ENCODE data around the gene CFAP45. TPM values are rescaled to one million over a fixed set of nuclear protein-coding genes. Genes with fewer than 3 reads are reported as not detected.

Gene CFAP45
- total RNA-seq, 1 donor from 2014 or later, result 1.8 TPM

GRCh38 chr1:159855709-159856108, 44.3 kb downstream of the CFAP45 start:
- TF ChIP-seq CTCF (IDR thresholded peaks at IDR 0.05), result no peak
- Mint-ChIP-seq H3K27ac (no peak overlapping the region), H3K4me1 (peaks cover 12% of the 10 kb centered on the region), H3K36me3 (ENCODE audit: low read depth) (no peaks in the 10 kb centered on the region), H3K4me3 (no peak overlapping the region), H3K27me3 (peaks cover 5% of the 10 kb centered on the region), H3K9me3 (no peaks in the 10 kb centered on the region)
- intact Hi-C loops (cut with micrococcal nuclease), result no loop called here
- ChIA-PET CTCF (no interaction called here), POLR2A (no interaction called here)
- DNase-seq, result no peak
- no peak for ATAC-seq (ENCODE audit: low read depth)

DNA sequence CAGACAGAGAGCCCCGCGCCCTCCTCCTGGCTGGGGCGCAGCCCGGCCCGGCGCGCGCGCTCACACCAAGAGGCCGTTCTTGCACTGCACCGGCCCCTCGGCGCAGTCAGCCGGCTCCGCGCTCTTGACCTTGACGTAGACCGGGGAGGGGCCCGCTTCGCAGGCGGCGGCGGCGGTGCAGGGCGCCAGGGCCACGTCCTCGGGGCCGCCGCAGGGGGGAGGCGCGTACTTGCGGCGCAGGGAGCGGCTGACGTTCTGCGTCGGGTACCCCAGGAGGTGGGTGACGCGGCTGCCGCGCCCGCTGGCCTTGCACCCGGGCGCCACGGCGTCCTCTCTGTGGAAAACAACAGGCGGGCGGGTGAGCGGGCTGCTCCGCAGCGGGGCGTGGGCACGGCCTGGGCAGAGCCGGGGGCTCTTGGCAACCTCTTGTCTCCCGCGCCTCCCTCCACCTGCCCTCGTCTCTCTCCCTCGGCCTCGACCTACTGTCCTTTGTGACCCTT, 45.2 kb downstream of the CFAP45 start:
- POLR2A ChIA-PET, result no interaction called here

GRCh38 chr1:159854116-159854692, 45.8 kb downstream of the CFAP45 start:
- H3K27ac Mint-ChIP-seq, result no peak overlapping the region
- H3K27me3 Mint-ChIP-seq, result peaks cover 5% of the 10 kb centered on the region
- intact Hi-C loops (cut with micrococcal nuclease), result loop anchor here (5.0 kb wide), 1 partner anchor 38 kb away; no protein-coding TSS in a partner anchor
- DNase-seq (no peak), ATAC-seq (ENCODE audit: low read depth) (peak; percentile 18)
- H3K9me3 Mint-ChIP-seq, result no peaks in the 10 kb centered on the region
- H3K4me3 Mint-ChIP-seq, result peak overlapping the region; percentile 79
- H3K36me3 Mint-ChIP-seq (ENCODE audit: low read depth), result no peaks in the 10 kb centered on the region
- ChIA-PET POLR2A (interaction anchor here (0.7 kb wide), 1 partner anchor 71 kb away, joined by 3 read pairs; the partner anchor contains the start of gene TAGLN2), CTCF (interaction anchor here (0.7 to 1.0 kb wide), 2 partner anchors 34 to 55 kb away, joined by 3 read pairs; no protein-coding TSS in a partner anchor)
- H3K4me1 Mint-ChIP-seq, result peaks cover 12% of the 10 kb centered on the region
- no peak for TF ChIP-seq CTCF (IDR thresholded peaks at IDR 0.05)

More for the DNA sequence above, 45.2 kb downstream of the CFAP45 start:
- ATAC-seq (ENCODE audit: low read depth) (peak; percentile 90), DNase-seq (peak; percentile 47)
- Mint-ChIP-seq H3K9me3 (no peaks in the 10 kb centered on the region), H3K27me3 (peaks cover 5% of the 10 kb centered on the region), H3K4me1 (peaks cover 12% of the 10 kb centered on the region), H3K36me3 (ENCODE audit: low read depth) (no peaks in the 10 kb centered on the region), H3K27ac (no peak overlapping the region), H3K4me3 (peak overlapping the region; percentile 84)
- CTCF ChIA-PET, result interaction anchor here (1.0 kb wide), 1 partner anchor 55 kb away, joined by 3 read pairs; no protein-coding TSS in a partner anchor
- TF ChIP-seq CTCF (IDR thresholded peaks at IDR 0.05), result no peak
- intact Hi-C loops (cut with micrococcal nuclease), result loop anchor here (5.0 kb wide), 1 partner anchor 38 kb away; no protein-coding TSS in a partner anchor

- no peak for DNase-seq
- POLR2A ChIA-PET, result interaction anchor here (0.7 kb wide), 1 partner anchor 72 kb away, joined by 3 read pairs; the partner anchor contains the start of gene TAGLN2
Observed at GRCh38 chr1:159853417-159854115, 46.4 kb downstream of the CFAP45 start.

More at GRCh38 chr1:159853417-159854115, 46.4 kb downstream of the CFAP45 start:
- no peaks in the 10 kb centered on the region for H3K36me3 Mint-ChIP-seq (ENCODE audit: low read depth)
- H3K27me3 Mint-ChIP-seq, result peaks cover 5% of the 10 kb centered on the region
- no peak for ATAC-seq (ENCODE audit: low read depth)
- intact Hi-C loops (cut with micrococcal nuclease), result loop anchor here (5.0 kb wide), 1 partner anchor 39 kb away; no protein-coding TSS in a partner anchor
- no peaks in the 10 kb centered on the region for H3K9me3 Mint-ChIP-seq
- CTCF ChIA-PET, result interaction anchor here (0.7 to 1.0 kb wide), 3 partner anchors 35 to 1789 kb away, joined by 3 read pairs; no protein-coding TSS in a partner anchor
- H3K4me1 Mint-ChIP-seq, result peaks cover 12% of the 10 kb centered on the region
- no peak overlapping the region for H3K27ac Mint-ChIP-seq
- no peak for TF ChIP-seq CTCF (IDR thresholded peaks at IDR 0.05)
- peak overlapping the region; percentile 79 for H3K4me3 Mint-ChIP-seq
